NCI-H69 (cell line): Measurements from ENCODE around the gene ZNF69.
"Not testable (repeated sequence)": the region's sequence is repeated elsewhere in the genome, so short reads cannot be mapped to it uniquely, and the experiment has no call there.

Experiments
- DNase-seq: peaks from one replicate; lab custom pipeline; 2025; lab: John Stamatoyannopoulos, UW

ZNF69 gene

GRCh38 chr19:11887611-11888531 lies at the start of gene ZNF69:
Gene ZNF69, plus strand, starts transcription at chr19:11887782. Its CDS starts 142 bp downstream, at chr19:11887924.
- DNase-seq, result peak; percentile 76

DNA sequence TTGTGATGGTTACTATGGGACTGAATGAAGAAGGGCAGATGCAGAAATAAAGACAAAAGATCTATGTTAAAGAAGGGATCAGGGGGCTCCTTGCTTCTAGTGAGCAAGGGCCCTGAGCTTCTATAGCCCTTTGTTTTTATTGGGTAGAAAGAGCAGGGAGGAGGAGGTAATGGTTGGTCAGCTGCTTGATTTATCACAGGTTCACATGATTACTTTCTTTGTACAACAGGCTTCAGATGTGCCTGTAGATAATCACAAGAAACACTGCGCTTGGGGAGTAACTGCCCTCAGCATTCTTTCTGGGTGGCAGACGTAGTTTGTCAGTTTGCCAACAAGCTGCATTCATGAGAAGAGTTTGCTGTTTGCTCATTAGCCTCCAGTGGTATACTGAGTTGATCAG lies 43.9 kb upstream of the ZNF69 start:
- DNase-seq, result no peak

GRCh38 chr19:11847615-11848014 lies 40.0 kb upstream of the ZNF69 start:
- DNase-seq, result peak; percentile 7

- no peak for DNase-seq
These were observed 39.4 kb upstream of the ZNF69 start for GRCh38 chr19:11848200-11848593.

GRCh38 chr19:11848594-11849469 lies 38.8 kb upstream of the ZNF69 start, which contains the start of gene ZNF439:
Gene ZNF439, plus strand, starts transcription at chr19:11848726. Its CDS starts 142 bp downstream, at chr19:11848868.
- DNase-seq, result peak; percentile 94

DNA sequence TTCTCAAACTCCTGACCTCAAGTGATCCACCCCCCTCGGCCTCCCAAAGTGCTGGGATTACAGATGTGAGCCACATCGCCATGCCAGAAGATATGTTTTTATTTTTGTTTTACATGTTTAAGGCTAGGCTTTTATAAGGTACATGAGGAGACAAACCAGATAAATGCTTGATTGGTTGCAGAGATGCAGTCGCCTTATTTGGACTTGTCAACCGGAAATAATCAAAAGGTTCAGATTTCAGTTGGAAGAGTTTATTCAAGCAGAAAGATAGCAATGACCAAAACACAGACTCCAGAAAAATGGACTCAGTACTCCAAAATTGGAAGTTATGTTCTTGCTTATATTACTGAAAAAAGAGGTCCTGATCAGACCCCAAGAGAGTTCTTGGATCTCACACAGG lies 37.3 kb upstream of the ZNF69 start:
- DNase-seq, result not testable (repeated sequence)

DNA sequence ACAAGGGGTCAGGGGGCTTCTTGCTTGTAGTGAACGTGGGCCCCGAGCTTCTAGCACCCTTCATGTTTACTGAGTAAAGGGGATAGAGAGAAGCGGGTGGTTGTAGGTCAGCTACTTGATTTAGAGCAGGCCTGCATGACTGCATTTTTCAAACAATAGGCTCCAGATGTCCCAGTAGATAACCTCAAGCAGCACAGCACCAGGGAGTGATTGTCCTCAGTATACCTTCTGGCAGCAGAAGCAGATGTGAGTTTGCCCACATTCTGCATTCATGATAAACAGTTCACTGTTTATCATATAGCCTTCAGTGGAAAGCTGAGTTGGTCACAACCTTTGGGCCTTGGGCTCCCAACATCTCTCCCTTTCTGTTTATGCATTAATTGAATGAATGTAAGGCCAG lies 34.2 kb upstream of the ZNF69 start:
- DNase-seq, result no peak

GRCh38 chr19:11856596-11857250 lies 30.9 kb upstream of the ZNF69 start:
- DNase-seq, result no peak

- DNase-seq, result no peak
These were observed 26.9 kb upstream of the ZNF69 start for GRCh38 chr19:11860721-11861120.

- DNase-seq, result no peak
These were observed 26.3 kb upstream of the ZNF69 start for GRCh38 chr19:11861301-11861700.

DNA sequence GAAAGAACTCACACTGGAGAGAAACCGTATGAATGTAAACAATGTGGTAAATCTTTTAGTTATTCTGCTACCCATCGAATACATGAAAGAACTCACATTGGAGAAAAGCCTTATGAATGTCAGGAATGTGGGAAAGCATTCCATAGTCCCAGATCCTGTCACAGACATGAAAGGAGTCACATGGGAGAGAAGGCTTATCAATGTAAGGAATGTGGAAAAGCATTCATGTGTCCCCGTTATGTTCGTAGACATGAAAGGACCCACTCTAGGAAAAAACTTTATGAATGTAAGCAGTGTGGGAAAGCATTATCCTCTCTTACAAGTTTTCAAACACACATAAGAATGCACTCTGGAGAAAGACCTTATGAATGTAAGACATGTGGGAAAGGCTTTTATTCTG lies 19.8 kb upstream of the ZNF69 start:
- DNase-seq, result not testable (repeated sequence)

DNA sequence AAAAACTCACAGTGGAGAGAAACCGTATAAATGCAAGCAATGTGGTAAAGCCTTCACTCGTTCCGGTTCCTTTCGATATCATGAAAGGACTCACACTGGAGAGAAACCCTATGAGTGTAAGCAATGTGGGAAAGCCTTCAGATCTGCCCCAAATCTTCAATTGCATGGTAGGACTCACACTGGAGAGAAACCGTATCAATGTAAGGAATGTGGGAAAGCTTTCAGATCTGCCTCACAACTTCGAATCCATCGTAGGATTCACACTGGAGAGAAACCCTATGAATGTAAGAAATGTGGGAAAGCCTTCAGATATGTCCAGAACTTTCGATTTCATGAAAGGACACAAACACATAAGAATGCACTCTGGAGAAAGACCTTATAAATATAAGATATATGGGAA lies 19.4 kb upstream of the ZNF69 start:
- DNase-seq, result no peak

DNA sequence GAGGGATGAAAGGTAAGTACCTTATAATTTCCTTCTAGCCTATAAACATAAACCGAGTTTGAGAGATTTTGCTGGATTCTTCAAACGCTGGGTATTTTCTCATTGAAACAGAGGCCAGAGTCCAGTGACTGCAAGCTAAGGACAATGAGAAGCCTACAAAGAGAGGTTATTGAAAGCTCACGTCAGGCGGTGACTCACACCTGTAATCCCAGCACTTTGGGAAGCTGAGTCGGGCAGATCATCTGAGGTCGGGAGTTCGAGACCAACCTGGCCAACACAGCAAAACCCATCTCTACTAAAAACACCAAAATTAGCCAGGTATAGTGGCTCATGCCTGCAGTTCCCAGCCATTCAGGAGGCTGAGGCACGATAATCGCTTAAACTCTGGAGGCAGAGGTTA lies 15.0 kb upstream of the ZNF69 start:
- no peak for DNase-seq

DNA sequence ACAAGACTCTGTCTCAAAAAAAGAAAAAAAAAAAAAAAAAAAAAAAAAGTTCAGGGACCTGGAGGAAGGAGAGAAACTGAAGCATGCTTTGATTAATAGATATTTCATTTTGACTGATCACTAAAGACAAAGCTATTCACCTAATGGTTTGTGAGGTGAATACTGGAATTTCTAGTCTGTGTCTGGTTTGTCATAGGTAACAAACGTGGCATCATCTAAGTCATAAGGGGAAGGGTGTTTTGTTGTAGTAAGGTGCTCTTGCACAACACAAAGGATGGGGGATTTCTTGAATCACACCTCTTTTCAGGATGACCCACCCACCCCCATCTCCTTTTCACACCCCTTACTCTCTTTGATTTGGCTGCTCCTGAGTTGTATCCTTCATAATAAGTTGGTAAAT lies 13.8 kb upstream of the ZNF69 start:
- DNase-seq, result no peak

- DNase-seq, result peak; percentile 62
These were observed 7.8 kb upstream of the ZNF69 start for GRCh38 chr19:11879687-11880266.

GRCh38 chr19:11880598-11880997 lies 7.0 kb upstream of the ZNF69 start:
- no peak for DNase-seq

DNA sequence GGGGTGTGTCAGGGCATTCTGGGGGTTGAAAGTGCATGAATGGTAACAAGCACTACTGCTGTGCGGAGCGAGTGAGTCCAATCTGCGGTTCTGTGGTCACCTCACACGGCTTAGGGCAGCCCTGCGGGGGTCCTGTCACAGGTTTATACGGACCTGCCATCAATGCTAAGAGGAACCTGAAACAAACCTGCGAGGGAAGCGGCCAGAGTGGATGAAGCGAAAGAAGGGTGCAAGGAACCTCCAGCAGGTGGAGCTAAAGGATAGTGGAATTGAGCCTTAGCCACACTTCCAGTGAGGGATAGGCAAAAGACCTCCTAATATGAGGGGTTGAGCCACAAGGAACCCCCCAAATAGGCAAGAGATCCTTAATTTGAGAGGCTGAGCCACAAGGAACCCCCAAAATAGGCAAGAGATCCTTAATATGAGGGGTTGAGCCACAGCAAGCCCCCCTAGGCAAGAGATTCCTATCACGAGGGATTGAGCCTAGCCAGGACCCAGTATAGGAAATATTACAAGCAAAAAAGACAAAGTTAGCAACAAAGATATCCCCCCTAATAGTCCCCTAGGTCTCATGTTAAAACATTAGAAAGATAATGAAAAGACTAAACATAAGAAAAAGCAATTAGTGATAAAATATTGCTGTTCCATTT lies 6.3 kb upstream of the ZNF69 start:
- peak; percentile 76 for DNase-seq

DNA sequence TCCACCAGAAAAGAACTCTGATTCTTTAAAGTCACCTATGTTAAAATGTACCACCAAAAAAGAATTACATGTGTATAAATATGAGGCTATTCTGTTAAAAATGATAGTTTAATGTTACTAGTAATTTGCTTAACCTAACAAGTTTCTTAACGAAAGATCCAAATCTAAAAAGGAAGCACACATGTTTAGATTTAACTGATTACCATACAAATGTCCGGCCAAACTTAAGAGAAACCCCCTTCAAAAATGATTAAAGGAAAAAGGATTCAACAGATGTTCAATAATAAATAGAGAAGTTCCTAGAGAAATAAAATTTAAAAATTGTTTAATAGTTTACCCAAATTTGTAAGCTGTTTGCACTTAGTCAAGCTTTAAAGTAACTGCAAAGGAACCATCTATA lies 5.0 kb upstream of the ZNF69 start:
- no peak for DNase-seq

- DNase-seq, result no peak
These were observed 360 bp upstream of the ZNF69 start for GRCh38 chr19:11887234-11887610.

- not testable (repeated sequence) for DNase-seq
These were observed 2.3 kb downstream of the ZNF69 start for GRCh38 chr19:11889901-11890300.

DNA sequence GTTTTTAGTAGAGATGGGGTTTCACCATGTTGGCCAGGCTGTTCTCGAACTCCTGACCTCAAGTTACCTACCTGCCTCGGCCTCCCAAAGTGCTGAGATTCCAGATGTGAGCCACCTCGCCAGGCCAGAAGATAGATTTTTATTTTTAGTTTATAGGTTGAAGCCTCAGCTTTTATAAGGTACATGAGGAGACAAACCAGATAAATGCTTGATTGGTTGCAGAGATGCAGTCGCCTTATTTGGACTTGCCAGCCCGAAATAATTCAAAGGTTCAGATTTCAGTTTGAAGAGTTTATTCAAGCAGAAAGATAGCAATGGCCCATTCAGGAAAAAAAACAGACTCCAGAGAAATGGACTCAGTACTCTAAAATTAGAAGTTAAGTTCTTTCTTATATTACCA lies 3.1 kb downstream of the ZNF69 start:
- no peak for DNase-seq
